ENCODE data around the gene GNB1L.

GNB1L gene

DNA sequence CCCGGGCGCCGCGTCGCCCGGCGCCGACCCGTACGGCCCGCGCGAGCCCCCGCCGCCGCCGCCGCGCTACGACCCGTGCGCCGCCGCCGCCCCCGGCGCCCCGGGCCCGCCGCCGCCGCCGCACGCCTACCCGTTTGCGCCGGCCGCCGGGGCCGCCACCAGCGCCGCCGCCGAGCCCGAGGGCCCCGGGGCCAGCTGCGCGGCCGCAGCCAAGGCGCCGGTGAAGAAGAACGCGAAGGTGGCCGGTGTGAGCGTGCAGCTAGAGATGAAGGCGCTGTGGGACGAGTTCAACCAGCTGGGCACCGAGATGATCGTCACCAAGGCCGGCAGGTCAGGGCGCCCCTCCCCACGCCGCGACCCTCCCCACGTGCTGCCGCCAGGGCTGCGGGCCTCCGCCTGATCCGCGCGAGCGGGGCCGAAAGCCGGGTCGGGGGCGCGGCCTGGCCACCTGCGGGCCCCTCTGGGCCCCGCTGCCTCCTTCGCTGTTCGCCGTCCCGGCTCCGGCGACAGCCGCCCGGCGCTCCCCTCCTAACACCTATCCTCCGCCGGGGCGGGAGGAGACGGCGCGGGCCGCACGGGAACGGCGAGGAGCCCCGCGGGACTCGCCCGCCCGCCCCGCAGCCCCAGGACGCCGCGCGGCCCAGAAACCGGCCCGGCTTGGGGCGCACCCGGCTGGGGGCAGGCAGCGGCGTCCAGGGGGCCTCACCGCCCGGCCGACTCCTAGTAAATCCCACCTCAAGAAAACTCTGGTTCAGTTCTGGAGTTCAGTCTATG lies 93.5 kb downstream of the GNB1L start:
- DNase-seq (ENCODE audit: low spot score) = no peak

- DNase-seq (ENCODE audit: low spot score) = peak; percentile 54
These were observed 94.4 kb downstream of the GNB1L start, which contains the start of gene TBX1 for GRCh38 chr22:19760058-19760950. TBX1 (plus strand) TSS chr22:19760778; CDS start chr22:19760844, 66 bp downstream.

DNA sequence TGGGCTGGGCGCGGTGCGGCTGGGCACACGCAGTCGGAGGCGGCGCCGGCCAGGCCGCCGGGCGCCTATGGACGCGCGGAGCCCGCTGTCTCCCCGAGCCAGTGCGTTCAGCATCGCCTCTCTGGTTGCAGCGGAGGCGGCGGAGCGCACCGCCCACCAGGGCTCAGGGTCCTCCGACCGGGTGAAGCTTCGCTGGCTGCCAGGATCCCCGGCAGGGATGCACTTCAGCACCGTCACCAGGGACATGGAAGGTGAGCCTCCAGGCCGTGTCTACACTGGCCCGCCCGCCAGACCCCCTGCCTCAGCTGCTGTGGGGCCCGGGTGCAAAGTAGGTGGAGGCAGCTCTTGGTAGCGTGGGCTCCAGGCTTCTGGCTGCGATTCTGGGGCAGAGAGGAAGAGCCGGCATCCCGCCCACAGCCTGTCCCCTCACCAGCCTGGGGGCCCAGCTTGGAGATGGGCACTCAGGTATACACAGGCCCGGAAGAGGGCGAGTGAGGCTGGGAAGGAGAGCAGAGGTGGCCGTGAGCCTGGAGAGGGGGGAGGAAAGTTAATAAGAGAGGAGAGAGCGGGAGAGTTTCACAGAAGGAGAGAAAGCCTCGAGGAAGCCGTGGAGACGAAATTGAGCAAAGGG lies 95.1 kb downstream of the GNB1L start:
- no peak for DNase-seq (ENCODE audit: low spot score)

- DNase-seq (ENCODE audit: low spot score) = no peak
These were observed 95.7 kb downstream of the GNB1L start for GRCh38 chr22:19758896-19759426.

DNA sequence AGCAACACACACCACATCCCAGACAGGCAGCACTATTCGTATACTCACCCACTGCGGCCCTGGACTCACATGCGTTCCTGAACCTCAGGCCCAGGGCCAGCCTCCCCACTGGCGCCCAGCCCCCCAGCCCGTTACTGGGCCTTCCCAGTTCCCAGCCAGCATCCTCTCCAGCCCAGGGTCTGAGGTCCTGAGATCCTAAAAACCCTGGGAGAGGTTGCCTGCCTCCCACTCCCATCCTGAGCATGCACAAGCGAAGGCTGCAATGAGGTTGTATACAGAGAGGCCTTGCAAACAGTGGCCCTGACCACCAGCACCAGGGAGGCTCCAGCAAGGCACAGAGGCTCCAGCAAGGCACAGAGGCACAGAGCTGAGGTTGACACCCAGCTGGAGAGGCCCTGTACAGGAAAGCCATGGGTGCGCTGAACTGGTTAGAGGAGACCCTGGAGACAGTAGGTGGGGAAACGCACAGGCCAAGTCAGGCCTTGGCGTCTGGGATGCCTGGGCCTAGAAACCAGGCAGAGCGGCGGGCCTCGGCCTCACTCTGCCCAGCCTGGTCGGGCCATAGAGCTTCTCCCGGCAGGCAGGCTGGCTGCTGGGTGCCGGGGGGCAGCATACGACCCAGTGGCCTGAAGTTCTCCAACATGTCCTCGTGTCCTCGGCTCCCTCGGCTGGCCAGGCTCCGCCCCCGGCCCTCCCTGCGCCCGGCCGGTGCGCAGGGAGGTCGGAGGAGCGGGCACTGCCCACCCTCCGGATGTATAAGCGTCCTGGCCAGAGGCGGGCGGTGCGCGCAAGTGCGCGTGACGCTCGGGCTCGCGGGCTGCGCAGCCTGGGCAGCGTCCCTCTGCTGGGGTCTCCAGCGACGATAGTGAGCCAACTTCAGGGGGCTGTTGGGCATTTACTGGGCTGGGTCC lies 96.4 kb downstream of the GNB1L start:
- peak; percentile 49 for DNase-seq (ENCODE audit: low spot score)

DNA sequence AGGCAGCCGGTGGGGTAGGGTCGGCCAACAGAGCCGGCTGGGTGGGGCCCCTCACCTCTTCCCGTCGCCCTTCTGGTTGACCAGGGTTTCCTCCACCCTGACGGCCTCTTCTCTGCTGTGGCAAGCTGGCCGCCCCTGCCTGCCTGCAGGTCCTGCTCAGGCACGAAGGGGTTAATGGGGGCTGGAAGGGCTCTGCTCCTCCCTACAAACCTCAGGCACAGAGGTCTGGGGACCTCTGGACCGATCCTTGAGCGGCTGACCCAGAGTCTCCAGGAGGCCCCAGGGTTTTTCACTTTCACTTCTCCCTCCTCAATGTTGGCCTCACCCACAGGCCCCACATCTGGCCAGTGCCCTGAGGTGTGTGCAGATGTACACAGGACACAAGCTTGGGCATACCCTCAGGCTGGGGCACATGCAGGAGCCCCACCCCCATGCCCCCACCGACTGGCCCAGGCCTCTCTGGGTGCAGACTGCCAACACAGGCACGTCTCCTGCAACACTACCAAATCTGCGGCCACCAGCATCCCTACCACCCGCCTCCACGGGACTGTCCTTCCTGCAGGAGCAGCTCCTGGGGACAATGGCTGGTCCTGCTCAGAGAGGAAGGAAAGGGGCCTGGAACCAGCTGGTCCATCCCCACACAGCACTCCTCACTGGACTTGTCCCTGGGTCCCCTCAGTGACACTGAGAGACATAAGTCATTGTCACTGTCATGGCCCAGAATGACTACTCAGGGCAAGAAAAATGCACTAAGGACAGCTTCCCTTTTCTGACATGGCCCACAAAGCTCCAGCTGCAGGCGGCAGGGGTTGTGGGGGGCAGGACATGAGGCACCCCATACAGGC lies 97.3 kb downstream of the GNB1L start:
- DNase-seq (ENCODE audit: low spot score) = peak; percentile 58

DNA sequence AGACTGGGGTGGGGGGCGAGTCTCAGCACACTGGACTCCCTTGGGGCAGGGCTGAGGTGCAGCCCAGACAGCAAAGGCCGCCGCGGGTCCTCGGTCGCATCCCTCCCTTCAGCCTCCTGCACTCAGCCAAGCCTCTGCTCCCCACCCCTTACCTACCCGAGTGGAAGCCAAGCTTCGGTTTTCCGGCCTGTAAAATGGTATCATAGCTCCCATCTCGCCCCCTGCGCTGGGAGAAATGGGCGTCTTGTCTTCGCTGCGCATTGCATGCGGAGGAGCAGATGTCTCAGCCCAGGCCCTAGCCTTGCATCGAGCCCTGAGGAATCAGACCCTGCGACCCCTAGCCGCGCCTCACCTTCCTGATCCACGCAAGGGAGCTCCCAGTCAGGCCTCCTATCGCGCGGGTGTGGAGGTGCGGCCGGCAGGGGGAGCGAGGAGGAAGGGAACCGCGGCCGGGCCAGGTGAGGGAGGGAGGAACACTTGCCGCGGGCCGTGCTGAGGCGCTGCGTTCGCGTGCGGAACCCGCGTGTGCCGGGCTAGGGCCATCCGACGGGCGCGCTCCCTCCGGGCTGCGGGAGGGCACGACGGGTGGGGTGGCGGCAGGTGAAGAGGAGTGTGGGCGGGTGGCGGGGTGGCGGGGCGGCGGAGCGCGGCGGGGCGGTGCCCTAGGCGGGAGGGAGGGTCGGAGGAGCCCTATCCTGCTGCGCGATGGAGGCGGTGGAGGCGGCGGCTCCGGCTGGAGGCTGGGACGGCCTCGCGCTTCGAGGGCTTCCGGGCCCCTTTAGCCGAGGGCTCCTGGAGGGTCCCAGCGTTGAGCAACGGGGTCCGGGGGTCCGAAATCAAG lies 98.2 kb downstream of the GNB1L start:
- DNase-seq (ENCODE audit: low spot score) = peak; percentile 98

- DNase-seq (ENCODE audit: low spot score) = no peak
These were observed 98.9 kb downstream of the GNB1L start for GRCh38 chr22:19755722-19756287.

- DNase-seq (ENCODE audit: low spot score) = no peak
These were observed 99.4 kb downstream of the GNB1L start for GRCh38 chr22:19755145-19755710.

DNA sequence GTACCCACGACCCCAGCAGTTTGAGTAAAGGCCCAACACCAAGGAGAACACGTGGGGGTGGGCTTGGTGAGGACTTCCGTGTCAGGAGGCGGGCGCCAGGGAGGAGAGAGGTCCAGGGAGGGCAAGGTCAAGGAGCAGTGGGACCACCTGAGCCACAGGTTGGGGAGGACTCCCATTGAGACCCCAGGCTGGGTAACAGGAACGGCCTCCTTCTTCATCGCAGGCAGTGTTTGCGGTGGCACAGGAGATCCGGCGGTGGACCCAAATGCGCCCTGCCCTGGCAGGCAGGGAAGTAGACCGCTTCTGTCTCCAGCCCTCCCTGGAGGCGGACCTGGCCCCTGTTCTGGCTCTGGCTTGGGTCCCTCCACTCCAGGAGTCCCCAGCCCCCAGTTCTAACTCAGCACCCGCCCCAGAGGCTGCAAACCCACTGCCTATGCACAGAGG lies 100.0 kb downstream of the GNB1L start:
- no peak for DNase-seq (ENCODE audit: low spot score)

DNA sequence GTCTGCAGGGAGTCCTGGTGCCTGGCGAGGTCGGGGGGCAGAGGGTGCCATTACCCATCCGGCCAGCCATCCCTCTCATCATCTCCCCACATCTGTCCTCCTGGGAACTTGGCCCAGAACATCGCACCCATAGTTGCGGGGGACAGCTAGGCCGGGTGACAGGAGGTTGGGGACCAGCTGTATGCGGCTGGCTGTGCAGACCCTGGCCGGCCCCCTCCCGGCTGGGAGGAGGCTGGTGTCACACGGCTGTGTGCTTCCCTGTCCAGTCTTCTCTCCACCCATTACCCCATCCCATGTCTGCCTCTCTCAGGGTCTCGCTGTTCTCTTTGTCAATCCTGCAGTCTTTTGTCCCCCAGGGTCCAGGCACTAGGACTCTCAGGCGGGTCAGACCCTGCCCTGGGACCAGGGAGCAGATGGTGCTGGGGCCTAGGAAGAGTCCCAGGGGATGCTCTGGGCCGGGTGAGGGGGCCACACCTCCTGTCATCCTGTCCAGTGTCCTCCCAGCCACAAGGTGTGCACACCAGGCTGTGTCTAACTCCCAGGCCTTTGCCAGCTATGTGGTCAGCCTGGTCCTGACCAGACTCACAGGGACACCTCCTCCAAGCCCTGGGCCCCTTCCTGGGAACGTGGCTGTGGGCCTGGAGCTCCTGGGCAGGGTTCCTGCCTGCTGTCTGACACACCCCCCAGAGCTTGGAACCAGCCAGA lies 100.5 kb downstream of the GNB1L start:
- DNase-seq (ENCODE audit: low spot score) = no peak

- DNase-seq (ENCODE audit: low spot score) = peak; percentile 63
These were observed 101.4 kb downstream of the GNB1L start for GRCh38 chr22:19753090-19753842.

DNA sequence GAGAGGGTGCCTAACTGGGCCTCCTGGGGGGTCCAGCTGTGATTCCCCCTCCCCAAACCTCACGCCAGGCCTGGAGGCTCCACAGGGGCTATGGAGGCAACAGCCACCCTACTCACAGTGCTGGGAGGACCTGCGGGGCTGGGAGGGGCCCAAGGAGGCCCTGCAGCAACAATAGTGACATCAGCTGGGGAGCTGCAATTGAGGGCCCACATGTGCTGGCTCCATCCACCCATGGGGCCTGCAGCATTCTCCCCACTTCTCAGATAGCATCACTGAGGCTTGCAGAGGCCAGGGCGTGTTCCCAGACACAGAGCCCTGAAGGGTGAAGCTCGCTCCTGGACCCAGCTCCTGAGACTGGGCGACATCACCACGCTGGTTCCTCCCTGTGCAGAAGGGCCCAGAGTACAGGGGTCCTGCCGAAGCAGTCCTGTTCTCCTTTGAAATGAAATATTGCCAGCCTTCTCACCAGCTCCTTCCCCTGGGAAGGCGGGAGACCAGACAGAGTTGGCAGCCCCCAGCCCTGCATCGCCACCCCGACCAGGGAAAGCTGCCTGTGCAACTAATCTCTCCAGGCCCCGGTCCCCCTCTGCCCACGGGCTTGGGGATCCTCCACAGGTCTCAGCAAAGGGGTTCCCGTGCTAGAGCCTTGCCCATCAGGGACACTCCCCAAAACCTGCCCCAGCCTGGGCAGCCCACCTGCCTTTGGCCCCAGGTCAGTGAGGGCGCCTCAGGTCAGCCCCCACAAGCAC lies 103.0 kb downstream of the GNB1L start:
- no peak for DNase-seq (ENCODE audit: low spot score)

GRCh38 chr22:19750507-19751490 lies 103.9 kb downstream of the GNB1L start:
- no peak for DNase-seq (ENCODE audit: low spot score)

DNA sequence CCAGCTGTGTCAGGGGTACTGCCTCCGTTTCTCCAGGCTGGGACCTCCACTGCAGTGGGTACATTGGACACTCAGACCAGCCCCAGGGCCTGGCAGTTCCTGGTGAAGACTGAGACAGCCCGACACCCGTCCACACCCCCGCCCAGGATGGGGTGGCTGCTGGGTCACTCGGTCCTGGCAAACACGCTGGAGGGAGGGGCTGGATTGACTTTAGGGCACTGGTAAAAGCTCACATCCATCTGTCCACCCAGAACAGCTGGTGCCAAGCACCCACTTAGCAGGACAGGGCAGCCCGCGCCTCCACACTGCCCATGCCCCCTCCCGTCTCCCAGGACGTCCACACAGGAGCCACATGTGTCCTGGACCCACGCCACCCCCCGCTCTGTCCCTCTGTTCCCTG lies 104.8 kb downstream of the GNB1L start:
- DNase-seq (ENCODE audit: low spot score) = no peak

Data from HuH-7 (cell line).